ENCODE measurements around the gene KCNMA1.
A peak's percentile ranks its signal among the peaks of the same experiment; 100 is the strongest.

The KCNMA1 gene

GRCh38 chr10:76981251-76981650 is 656.4 kb downstream of the KCNMA1 start:
- H3K4me1 ChIP-seq, result peaks cover 15% of the 10 kb centered on the region; the same call in 1 of the 2 replicates
- no peak for TF ChIP-seq Cebpa-rat (IDR thresholded peaks at IDR 0.05)

GRCh38 chr10:76977901-76978300 is 659.7 kb downstream of the KCNMA1 start:
- Histone ChIP-seq H3K9me3 (no peaks in the 10 kb centered on the region), H3K27me3 (no peaks in the 10 kb centered on the region), H3K27ac (no peak overlapping the region), H3K4me1 (peaks cover 15% of the 10 kb centered on the region; the same call in 1 of the 2 replicates), H4K20me1 (no peaks in the 10 kb centered on the region), H3K4me2 (peak overlapping the region; percentile 17; the same call in 1 of the 2 replicates), H3K36me3 (no peaks in the 10 kb centered on the region), H3K9ac (no peak overlapping the region), H3K4me3 (no peak overlapping the region)
- no peak for TF ChIP-seq Cebpa-rat (IDR thresholded peaks at IDR 0.05)

More at GRCh38 chr10:76981251-76981650, 656.4 kb downstream of the KCNMA1 start:
- H3K27me3 ChIP-seq, result no peaks in the 10 kb centered on the region
- H3K4me2 ChIP-seq, result no peak overlapping the region
- no peaks in the 10 kb centered on the region for H4K20me1 ChIP-seq
- no peak overlapping the region for H3K4me3 ChIP-seq
- H3K9ac ChIP-seq, result no peak overlapping the region
- H3K36me3 ChIP-seq, result no peaks in the 10 kb centered on the region
- H3K9me3 ChIP-seq, result no peaks in the 10 kb centered on the region
- no peak overlapping the region for H3K27ac ChIP-seq

DNA sequence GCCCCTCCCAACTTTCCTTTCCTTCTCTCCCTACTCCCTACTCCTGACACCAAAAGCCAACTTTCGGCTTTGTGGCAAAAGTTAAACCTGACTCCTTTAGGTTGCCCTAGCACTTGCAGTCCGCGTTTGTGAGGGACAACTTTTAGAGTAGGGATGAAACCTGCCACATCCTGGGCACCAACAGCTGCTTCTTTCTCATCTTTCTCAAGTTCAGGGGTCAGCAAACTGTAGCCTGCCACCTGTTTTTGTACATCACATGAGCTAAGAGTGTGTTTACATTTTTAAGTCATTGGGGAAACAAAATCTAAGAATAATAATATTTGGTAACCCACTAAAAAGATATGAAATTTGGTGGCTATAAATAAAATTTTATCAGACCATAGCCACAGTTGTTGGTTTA is 660.6 kb downstream of the KCNMA1 start:
- Histone ChIP-seq H3K4me1 (peaks cover 15% of the 10 kb centered on the region; the same call in 1 of the 2 replicates), H3K4me3 (no peak overlapping the region), H4K20me1 (no peaks in the 10 kb centered on the region), H3K27ac (no peak overlapping the region), H3K9me3 (no peaks in the 10 kb centered on the region), H3K27me3 (no peaks in the 10 kb centered on the region), H3K9ac (no peak overlapping the region), H3K4me2 (peak overlapping the region; percentile 17; the same call in 1 of the 2 replicates), H3K36me3 (no peaks in the 10 kb centered on the region)
- no peak for TF ChIP-seq Cebpa-rat (IDR thresholded peaks at IDR 0.05)

DNA sequence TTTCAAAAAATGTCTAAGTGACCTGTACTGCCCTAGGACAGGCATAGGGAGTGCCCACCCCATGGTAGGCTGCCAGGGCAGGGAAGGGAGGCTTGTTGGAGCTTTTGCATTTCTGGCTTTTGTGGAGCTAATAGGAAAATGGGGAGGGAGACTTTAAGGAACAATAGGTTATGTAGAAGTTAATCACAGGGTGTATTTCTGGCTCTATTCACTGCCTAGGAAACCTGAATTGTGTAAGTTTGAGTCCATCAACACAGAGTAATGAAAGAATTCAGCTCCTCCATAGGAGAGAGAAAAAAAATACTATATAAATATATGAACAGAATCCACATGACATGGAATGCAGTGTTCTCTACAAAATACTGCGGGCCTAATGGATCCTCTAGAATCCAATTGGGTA is 661.5 kb downstream of the KCNMA1 start:
- Histone ChIP-seq H3K27ac (no peak overlapping the region), H3K9me3 (no peaks in the 10 kb centered on the region), H3K36me3 (no peaks in the 10 kb centered on the region), H3K27me3 (no peaks in the 10 kb centered on the region), H3K9ac (no peak overlapping the region), H3K4me3 (no peak overlapping the region), H3K4me1 (peaks cover 15% of the 10 kb centered on the region; the same call in 1 of the 2 replicates), H3K4me2 (no peak overlapping the region), H4K20me1 (no peaks in the 10 kb centered on the region)
- no peak for TF ChIP-seq Cebpa-rat (IDR thresholded peaks at IDR 0.05)

GRCh38 chr10:76975126-76975525 is 662.5 kb downstream of the KCNMA1 start:
- Histone ChIP-seq H3K4me3 (no peak overlapping the region), H3K27me3 (no peaks in the 10 kb centered on the region), H4K20me1 (no peaks in the 10 kb centered on the region), H3K9me3 (no peaks in the 10 kb centered on the region), H3K36me3 (no peaks in the 10 kb centered on the region), H3K9ac (no peak overlapping the region), H3K4me1 (peaks cover 15% of the 10 kb centered on the region; the same call in 1 of the 2 replicates), H3K27ac (no peak overlapping the region), H3K4me2 (no peak overlapping the region)
- TF ChIP-seq Cebpa-rat (IDR thresholded peaks at IDR 0.05), result no peak

- Histone ChIP-seq H3K4me1 (peaks cover 15% of the 10 kb centered on the region; the same call in 1 of the 2 replicates), H4K20me1 (no peaks in the 10 kb centered on the region), H3K27me3 (no peaks in the 10 kb centered on the region), H3K4me2 (no peak overlapping the region), H3K36me3 (no peaks in the 10 kb centered on the region), H3K9ac (no peak overlapping the region), H3K27ac (no peak overlapping the region), H3K9me3 (no peaks in the 10 kb centered on the region), H3K4me3 (no peak overlapping the region)
- TF ChIP-seq Cebpa-rat (IDR thresholded peaks at IDR 0.05), result no peak
Measured at GRCh38 chr10:76974017-76974691, 663.5 kb downstream of the KCNMA1 start.

- Histone ChIP-seq H3K36me3 (no peaks in the 10 kb centered on the region), H3K4me1 (peaks cover 15% of the 10 kb centered on the region; the same call in 1 of the 2 replicates), H4K20me1 (no peaks in the 10 kb centered on the region), H3K27me3 (no peaks in the 10 kb centered on the region), H3K4me2 (no peak overlapping the region), H3K9ac (no peak overlapping the region), H3K4me3 (no peak overlapping the region), H3K27ac (no peak overlapping the region), H3K9me3 (no peaks in the 10 kb centered on the region)
- TF ChIP-seq Cebpa-rat (IDR thresholded peaks at IDR 0.05), result no peak
Measured at GRCh38 chr10:76973091-76974016, 664.3 kb downstream of the KCNMA1 start.

GRCh38 chr10:76972541-76972940 is 665.1 kb downstream of the KCNMA1 start:
- Histone ChIP-seq H3K4me3 (no peak overlapping the region), H3K27ac (no peak overlapping the region), H3K36me3 (no peaks in the 10 kb centered on the region), H3K4me2 (no peak overlapping the region), H3K27me3 (no peaks in the 10 kb centered on the region), H4K20me1 (no peaks in the 10 kb centered on the region), H3K4me1 (peaks cover 8% of the 10 kb centered on the region; the same call in 1 of the 2 replicates), H3K9ac (no peak overlapping the region), H3K9me3 (no peaks in the 10 kb centered on the region)
- no peak for TF ChIP-seq Cebpa-rat (IDR thresholded peaks at IDR 0.05)

GRCh38 chr10:76971547-76972170 is 665.9 kb downstream of the KCNMA1 start:
- no peaks in the 10 kb centered on the region for H3K27me3 ChIP-seq
- H3K9ac ChIP-seq, result no peak overlapping the region
- H3K4me3 ChIP-seq, result no peak overlapping the region
- TF ChIP-seq Cebpa-rat (IDR thresholded peaks at IDR 0.05), result no peak
- H3K27ac ChIP-seq, result no peak overlapping the region
- no peak overlapping the region for H3K4me2 ChIP-seq
- H3K4me1 ChIP-seq, result no peaks in the 10 kb centered on the region
- H3K36me3 ChIP-seq, result no peaks in the 10 kb centered on the region
- no peaks in the 10 kb centered on the region for H4K20me1 ChIP-seq
- no peaks in the 10 kb centered on the region for H3K9me3 ChIP-seq
